ENCODE results near the gene GALNT18.

GALNT18 gene

DNA sequence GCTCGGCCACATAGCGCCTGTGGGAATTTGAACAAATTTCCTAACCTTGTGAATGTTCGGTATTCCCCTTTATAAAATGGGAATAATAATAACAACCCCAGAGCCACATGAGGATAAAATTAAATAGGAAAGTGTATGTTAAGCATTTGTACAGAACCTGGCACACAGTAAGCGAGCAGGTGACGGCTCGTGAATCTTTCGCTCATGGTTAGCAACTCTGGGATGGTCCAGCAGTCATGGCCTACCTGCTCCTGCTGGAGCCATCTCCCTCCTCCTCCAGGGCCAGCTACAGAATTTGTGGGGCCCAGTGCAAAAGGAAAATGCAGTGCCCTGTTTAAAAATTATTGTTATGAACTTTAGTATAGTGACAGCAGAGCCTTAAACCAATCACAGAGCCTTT, 180.3 kb downstream of the GALNT18 start:
- ChIA-PET POLR2A (no interaction called here), CTCF (no interaction called here)

DNA sequence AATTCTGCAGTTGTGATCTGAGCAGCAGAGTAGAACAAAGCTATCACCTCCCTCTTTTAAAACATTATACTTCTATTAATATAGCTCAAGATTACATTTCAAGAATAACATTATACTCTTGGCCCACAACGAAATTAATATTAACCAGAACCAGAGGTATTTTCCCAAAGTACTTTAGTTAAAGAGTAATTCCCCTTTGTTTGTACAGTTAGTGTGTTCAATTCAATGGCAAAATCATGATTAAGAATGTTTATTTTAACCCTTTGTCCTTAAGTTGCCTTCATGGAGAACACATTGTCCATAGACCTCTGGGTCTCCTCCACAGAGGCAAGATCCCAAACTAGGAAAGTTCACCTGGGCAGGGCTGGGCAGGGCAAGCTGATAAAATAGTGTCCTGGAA, 180.7 kb downstream of the GALNT18 start:
- POLR2A ChIA-PET, result no interaction called here
- CTCF ChIA-PET, result interaction anchor here (1.0 kb wide), 1 partner anchor 9 kb away, joined by 6 read pairs; no protein-coding TSS in a partner anchor
- no peak for DNase-seq (ENCODE audit: extremely low spot score)
- no peak for TF ChIP-seq CTCF (IDR thresholded peaks at IDR 0.05; ENCODE audit: control extremely low read depth, extremely low read depth, low read depth, missing control alignments)

More for the DNA sequence above, 180.3 kb downstream of the GALNT18 start:
- no peak for TF ChIP-seq CTCF (IDR thresholded peaks at IDR 0.05; ENCODE audit: control extremely low read depth, extremely low read depth, low read depth, missing control alignments)
- DNase-seq (ENCODE audit: extremely low spot score), result no peak

DNA sequence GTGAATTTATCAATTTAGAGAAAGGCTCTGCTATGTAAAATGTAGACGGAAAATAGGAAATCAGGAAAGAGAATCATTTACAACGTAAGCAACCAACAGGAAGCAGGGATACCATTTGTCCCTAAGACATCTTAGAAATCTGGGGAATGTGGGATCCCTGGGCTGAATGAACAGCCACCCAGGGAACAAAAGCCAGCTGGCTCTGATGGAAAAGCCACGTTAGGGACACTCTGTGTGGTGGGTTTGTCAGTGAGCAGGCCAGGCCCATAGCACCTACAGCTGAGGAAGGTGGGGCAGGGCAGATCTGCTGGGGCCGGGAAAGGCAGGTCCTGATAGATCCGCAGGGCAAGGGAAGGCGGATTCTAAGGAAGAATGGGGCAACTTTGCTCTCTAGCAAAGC, 181.7 kb downstream of the GALNT18 start:
- DNase-seq (ENCODE audit: extremely low spot score), result no peak
- ChIA-PET POLR2A (no interaction called here), CTCF (interaction anchor here (1.0 kb wide), 1 partner anchor 10 kb away, joined by 6 read pairs; no protein-coding TSS in a partner anchor)
- TF ChIP-seq CTCF (IDR thresholded peaks at IDR 0.05; ENCODE audit: control extremely low read depth, extremely low read depth, low read depth, missing control alignments), result no peak

DNA sequence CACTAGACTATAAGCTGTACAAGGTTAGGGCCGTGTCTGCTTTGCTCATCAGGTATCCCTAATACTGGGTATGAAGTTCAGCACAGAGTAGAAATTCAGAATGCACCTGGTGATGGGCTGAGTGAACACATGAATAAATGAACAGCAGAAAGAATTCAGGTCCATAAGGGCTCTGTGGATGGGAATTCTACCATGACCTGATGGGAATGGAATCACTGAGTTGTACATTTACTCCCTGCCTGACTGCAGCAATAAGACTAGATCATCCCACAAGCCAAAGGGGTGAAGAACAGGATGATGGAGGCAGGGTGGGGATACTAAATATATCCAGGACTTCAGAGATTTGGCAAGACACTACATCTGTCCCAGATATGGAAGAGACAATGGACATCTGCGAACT, 182.2 kb downstream of the GALNT18 start:
- no peak for DNase-seq (ENCODE audit: extremely low spot score)
- ChIA-PET CTCF (no interaction called here), POLR2A (no interaction called here)
- no peak for TF ChIP-seq CTCF (IDR thresholded peaks at IDR 0.05; ENCODE audit: control extremely low read depth, extremely low read depth, low read depth, missing control alignments)

- ChIA-PET POLR2A (no interaction called here), CTCF (interaction anchor here (0.8 to 1.1 kb wide), 2 partner anchors 9 to 11 kb away, joined by 3 to 4 read pairs; no protein-coding TSS in a partner anchor)
- no peak for DNase-seq (ENCODE audit: extremely low spot score)
- no peak for TF ChIP-seq CTCF (IDR thresholded peaks at IDR 0.05; ENCODE audit: control extremely low read depth, extremely low read depth, low read depth, missing control alignments)
Observed at GRCh38 chr11:11436715-11437313, 185.0 kb downstream of the GALNT18 start.

GRCh38 chr11:11435635-11436034, 186.2 kb downstream of the GALNT18 start:
- CTCF ChIA-PET, result interaction anchor here (0.9 kb wide), 1 partner anchor 16 kb away, joined by 3 read pairs; no protein-coding TSS in a partner anchor
- TF ChIP-seq CTCF (IDR thresholded peaks at IDR 0.05; ENCODE audit: control extremely low read depth, extremely low read depth, low read depth, missing control alignments), result no peak
- no peak for DNase-seq (ENCODE audit: extremely low spot score)
- POLR2A ChIA-PET, result no interaction called here
